ENCODE data around the gene KCNQ4.

KCNQ4 gene

GRCh38 chr1:40842207-40842606 lies 58.6 kb downstream of the KCNQ4 start:
- DNase-seq: no peak

GRCh38 chr1:40842691-40843090 lies 59.1 kb downstream of the KCNQ4 start:
- no peak for DNase-seq

GRCh38 chr1:40844079-40844478 lies 60.5 kb downstream of the KCNQ4 start:
- no peak for DNase-seq

GRCh38 chr1:40844887-40845878 lies 61.6 kb downstream of the KCNQ4 start:
- DNase-seq: no peak

- DNase-seq: no peak
These were observed 62.3 kb downstream of the KCNQ4 start for GRCh38 chr1:40845895-40846294.

- DNase-seq: no peak
These were observed 63.6 kb downstream of the KCNQ4 start for GRCh38 chr1:40847023-40847745.

GRCh38 chr1:40848530-40849189 lies 65.1 kb downstream of the KCNQ4 start:
- peak; percentile 54 for DNase-seq

GRCh38 chr1:40849801-40850592 lies 66.4 kb downstream of the KCNQ4 start:
- peak; percentile 86 for DNase-seq

- no peak for DNase-seq
These were observed 68.1 kb downstream of the KCNQ4 start for GRCh38 chr1:40851643-40852042.

GRCh38 chr1:40853113-40853884 lies 69.7 kb downstream of the KCNQ4 start:
- DNase-seq: no peak

GRCh38 chr1:40853885-40854170 lies 70.2 kb downstream of the KCNQ4 start:
- no peak for DNase-seq

- DNase-seq: no peak
These were observed 71.9 kb downstream of the KCNQ4 start for GRCh38 chr1:40855513-40855912.

- no peak for DNase-seq
These were observed 72.5 kb downstream of the KCNQ4 start for GRCh38 chr1:40856116-40856515.

GRCh38 chr1:40856656-40857302 lies 73.2 kb downstream of the KCNQ4 start:
- DNase-seq: no peak

- DNase-seq: peak; percentile 55
These were observed 74.2 kb downstream of the KCNQ4 start for GRCh38 chr1:40857737-40858136.

- DNase-seq: no peak
These were observed 75.3 kb downstream of the KCNQ4 start for GRCh38 chr1:40858856-40859416.

- peak; percentile 37 for DNase-seq
These were observed 77.2 kb downstream of the KCNQ4 start for GRCh38 chr1:40860706-40861223.

GRCh38 chr1:40861224-40862003 lies 77.8 kb downstream of the KCNQ4 start:
- peak; percentile 67 for DNase-seq

- DNase-seq: peak; percentile 96
These were observed 78.6 kb downstream of the KCNQ4 start, which contains the start of gene CITED4 for GRCh38 chr1:40862008-40862863. CITED4 (minus strand) TSS chr1:40862363; CDS start chr1:40862127, 236 bp downstream.
